Jurkat, Clone E6-1 (cell line): ENCODE data around the gene SEMA3D. TPM values are rescaled to one million over a fixed set of nuclear protein-coding genes. Genes with fewer than 3 reads are reported as not detected.

ENCODE experiments used
- DNase-seq: peaks from one replicate; pipeline ENCODE4 v3.0.0-alpha.2; 2011; ENCODE audit warnings: low read depth, low spot score
- H3K4me3 ChIP-seq: 2 replicates; pipeline ENCODE4 v1.5.1; 2011; ENCODE audit warnings: mild to moderate bottlenecking, low read length, control low read depth, moderate library complexity
- polyA plus RNA-seq: library from polyadenylated mRNA; unstranded; fragments of >200 nt; gene quantifications from one replicate; pipeline ENCODE4 v1.2.1, GENCODE V29; 2012; ENCODE audit warnings: missing spikeins; ENCODE audit not compliant: insufficient read length, insufficient read depth

SEMA3D gene
- not detected for polyA plus RNA-seq

DNA sequence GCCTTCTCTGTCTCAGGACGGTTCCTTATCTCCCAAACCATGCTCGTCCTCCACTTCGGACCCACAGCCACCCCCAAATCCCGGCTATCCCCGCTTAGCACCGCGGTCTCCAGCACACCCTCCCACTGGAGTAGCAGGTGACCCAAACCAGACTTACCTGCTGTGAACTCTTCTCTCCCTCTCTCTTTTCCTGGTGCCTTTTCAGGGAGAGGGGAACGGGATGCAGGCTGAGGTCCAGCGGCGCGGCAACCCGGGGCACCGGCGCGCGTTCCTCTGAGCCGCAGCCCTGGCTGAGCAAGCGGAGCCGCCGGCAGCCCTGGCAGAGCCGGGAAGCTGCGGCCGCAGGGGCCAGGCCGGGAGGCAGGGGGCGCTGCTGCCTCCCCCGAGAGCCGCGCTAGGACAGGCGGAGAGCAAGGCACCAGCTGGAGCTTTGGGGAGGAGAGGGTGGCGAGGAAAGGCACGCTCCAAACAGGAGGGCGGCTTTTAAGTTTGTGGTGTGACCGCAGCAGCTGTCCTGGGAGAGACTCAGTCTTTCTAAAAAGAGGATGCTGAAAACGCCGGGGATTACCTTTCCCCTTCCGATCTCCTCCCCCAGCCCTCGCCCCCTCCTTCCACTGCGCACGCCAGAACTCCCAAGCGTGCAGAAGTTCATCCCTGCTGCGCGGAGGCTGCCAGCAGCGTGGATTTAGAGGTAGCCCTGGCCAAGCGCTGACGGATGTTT lies at the start of gene SEMA3D:
SEMA3D (minus strand) TSS at position 536 of the 721 bp plus-strand sequence. CDS start 65,165 bp downstream, outside the sequence.
- H3K4me3 ChIP-seq: no peak within 1 kb of the TSS

GRCh38 chr7:85234730-85235129 lies 47.9 kb upstream of the SEMA3D start:
- H3K4me3 ChIP-seq: no peak overlapping the region
- no peak for DNase-seq

More for the DNA sequence above, at the start of gene SEMA3D:
- DNase-seq: peak; percentile 32

DNA sequence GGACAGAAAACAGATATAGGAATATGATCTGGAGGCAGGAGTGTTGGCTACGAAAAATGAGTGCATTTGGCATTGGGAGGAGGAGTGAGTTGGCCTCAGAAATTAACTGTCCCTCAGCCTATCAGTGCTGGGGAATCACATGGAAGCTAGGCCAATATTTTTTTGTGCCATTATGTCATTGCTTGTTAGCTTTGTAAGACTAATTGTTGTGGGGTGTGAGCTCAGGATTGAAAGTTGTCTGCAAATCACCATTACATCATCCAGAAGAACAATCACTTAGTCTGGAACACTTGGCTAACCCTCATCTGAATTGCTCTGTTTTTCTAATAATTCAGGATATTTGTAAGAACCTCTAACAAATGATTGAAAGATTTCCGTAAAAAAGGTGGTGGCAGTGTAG lies 45.2 kb upstream of the SEMA3D start:
- DNase-seq: no peak
- H3K4me3 ChIP-seq: no peak overlapping the region

DNA sequence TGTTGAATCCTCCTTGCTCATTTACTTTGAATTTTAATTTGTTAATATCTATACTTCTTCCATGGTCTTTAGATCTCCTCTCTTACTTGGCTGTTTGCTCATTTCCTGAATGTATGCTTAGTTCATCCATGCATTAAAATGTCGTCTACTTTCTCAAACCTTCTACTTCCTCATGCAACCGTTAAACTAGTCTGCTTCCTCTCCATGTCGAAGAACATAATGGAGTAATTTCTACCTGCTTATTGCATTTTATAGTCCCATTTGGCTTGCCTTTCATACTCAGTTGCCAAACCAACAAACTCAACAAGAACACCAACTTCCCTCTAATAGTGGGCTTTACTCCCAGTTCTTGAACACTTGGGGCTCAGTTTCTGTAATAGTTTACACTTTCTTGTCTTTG lies 43.8 kb upstream of the SEMA3D start:
- H3K4me3 ChIP-seq: no peak overlapping the region
- DNase-seq: no peak

- H3K4me3 ChIP-seq: no peak overlapping the region
- DNase-seq: no peak
These were observed 42.7 kb upstream of the SEMA3D start for GRCh38 chr7:85229544-85229943.

DNA sequence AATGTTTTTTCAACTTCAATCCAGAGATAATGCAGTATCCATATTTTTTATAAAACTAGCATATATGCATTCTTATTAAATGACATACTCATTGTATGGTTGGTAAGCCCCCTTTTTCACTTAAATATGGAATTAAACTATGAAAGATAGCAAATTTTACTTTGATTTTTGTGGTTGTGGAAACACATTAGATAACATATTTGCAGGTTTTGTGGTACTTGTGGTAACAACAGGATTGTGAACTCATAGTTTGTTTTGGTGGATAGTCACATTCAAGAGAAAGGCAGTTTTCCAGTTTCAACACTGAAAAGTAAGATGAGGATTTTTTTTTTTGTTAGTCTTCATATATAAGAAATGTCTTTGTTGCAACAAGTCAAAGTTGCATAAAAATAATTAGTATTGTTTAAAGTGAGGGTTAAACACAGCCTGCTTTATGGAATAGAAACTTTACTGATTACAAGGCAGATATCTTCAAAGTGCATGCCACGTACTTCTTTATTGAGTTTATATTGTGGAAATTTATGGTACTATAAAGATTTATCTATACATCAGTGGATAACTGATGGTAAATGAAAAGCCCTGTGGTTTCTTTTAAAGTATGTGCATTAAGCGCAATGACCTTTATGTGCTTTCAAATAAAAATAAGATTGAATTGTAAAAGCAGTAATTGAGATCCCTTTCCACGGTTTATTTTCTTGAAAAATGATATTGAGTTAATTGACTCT lies 39.7 kb upstream of the SEMA3D start:
- DNase-seq: no peak
- H3K4me3 ChIP-seq: no peak overlapping the region

GRCh38 chr7:85224171-85224570 lies 37.3 kb upstream of the SEMA3D start:
- DNase-seq: no peak
- H3K4me3 ChIP-seq: no peak overlapping the region

- no peak overlapping the region for H3K4me3 ChIP-seq
- no peak for DNase-seq
These were observed 35.7 kb upstream of the SEMA3D start for GRCh38 chr7:85222522-85222921.

GRCh38 chr7:85221796-85222195 lies 34.9 kb upstream of the SEMA3D start:
- DNase-seq: no peak
- H3K4me3 ChIP-seq: no peak overlapping the region

- DNase-seq: no peak
- no peak overlapping the region for H3K4me3 ChIP-seq
These were observed 33.8 kb upstream of the SEMA3D start for GRCh38 chr7:85220651-85221050.

- no peak overlapping the region for H3K4me3 ChIP-seq
- no peak for DNase-seq
These were observed 33.2 kb upstream of the SEMA3D start for GRCh38 chr7:85220023-85220422.

DNA sequence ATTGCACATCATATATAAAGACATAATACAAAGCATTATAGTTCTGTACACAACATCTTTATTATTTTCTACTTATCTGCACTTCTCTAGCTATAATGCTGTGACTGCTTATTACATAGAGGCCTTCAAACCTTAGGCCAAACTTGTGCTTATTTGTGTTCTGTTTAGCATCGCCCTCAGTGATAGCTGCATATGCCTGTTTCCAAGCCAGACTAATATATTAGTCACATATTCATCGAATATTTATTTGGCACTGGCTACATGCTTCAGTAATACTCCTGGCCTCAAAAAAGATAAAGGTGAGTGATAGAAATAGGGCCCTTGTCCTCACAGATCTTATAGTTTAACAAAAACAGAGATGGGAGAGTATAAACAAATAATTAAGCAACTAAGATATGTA lies 30.2 kb upstream of the SEMA3D start:
- no peak for DNase-seq
- no peak overlapping the region for H3K4me3 ChIP-seq

DNA sequence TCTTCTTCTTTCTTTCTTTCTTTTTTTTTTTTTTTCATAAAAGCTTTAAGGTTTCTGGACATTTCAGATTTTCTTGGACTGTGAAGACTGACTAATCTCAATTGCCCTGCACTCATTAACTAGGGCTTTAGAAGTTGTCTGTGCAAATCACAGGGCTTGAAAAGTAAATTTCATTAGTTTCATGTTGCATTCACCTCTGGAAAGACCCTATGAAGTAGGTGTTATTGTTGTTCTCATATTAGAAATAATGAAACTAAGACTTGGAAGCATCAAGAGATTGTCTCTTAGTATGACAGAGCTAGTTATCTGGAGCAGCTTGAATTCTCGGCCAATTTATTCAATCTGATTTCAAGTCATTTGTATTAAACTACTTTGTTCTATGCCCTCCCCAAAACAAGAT lies 28.2 kb upstream of the SEMA3D start:
- no peak for DNase-seq
- no peak overlapping the region for H3K4me3 ChIP-seq

GRCh38 chr7:85213500-85213899 lies 26.6 kb upstream of the SEMA3D start:
- H3K4me3 ChIP-seq: no peak overlapping the region
- DNase-seq: no peak

DNA sequence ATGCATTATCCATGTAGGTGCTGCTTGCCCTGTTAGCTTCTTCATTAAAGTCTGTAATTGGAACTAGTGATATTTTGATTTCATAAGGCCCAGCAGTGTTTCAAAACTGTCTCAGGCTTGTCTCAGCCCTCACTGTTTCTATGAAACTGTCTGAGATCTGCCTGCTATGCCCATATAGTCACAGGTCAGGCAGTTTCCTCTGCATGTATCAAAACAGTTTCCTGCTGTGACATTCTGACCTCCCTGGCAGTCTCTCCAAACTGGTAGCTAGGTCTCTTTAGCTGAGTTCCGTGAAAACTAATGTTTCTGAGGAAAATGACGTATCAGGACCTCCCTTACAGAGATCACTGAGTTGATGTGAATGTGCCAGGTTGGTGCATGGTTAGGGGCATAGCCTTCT lies 18.9 kb upstream of the SEMA3D start:
- DNase-seq: no peak
- no peak overlapping the region for H3K4me3 ChIP-seq

GRCh38 chr7:85204496-85204895 lies 17.6 kb upstream of the SEMA3D start:
- H3K4me3 ChIP-seq: no peak overlapping the region
- no peak for DNase-seq

DNA sequence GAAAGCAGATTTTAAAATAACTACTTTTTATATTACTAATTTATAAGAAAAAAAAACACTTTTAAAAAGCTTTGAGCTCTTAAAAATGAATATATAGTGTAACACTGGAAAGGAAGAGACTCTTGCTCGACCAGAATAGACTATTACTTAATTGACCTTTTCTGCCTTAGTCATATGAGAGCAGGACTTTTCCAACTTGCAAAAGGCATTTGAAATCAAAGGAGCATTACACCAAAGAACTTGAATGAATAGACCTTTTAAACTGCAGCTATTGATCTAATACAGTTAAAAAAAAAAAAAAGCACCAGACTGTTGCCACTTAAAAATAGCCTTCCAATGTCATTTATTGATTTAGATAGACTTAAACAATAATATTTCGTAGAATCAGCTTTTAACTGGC lies 17.2 kb upstream of the SEMA3D start:
- DNase-seq: no peak
- H3K4me3 ChIP-seq: no peak overlapping the region

- no peak for DNase-seq
- no peak overlapping the region for H3K4me3 ChIP-seq
These were observed 14.4 kb upstream of the SEMA3D start for GRCh38 chr7:85201209-85201608.

DNA sequence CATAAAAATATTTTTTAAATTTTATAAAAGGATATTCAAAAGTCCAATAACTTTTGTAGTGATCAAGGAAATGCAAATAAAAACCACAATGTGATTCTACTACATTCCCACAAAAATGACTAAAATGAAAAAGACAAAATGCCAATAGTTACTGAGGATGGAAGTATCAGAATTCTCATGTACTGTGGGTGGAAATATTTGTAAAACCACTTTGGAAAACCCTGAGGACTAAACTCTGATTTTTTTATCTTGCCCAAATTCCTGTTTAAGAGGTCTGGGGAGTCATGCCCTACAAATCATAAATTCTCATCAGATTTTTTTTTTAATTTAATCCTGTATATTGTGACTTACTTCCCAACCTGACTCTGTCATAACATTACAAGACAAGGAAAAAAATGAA lies 9.8 kb upstream of the SEMA3D start:
- DNase-seq: no peak

GRCh38 chr7:85191383-85191782 lies 4.5 kb upstream of the SEMA3D start:
- DNase-seq: no peak
- H3K4me3 ChIP-seq: no peak overlapping the region

More for the DNA sequence above, 9.8 kb upstream of the SEMA3D start:
- no peak overlapping the region for H3K4me3 ChIP-seq

DNA sequence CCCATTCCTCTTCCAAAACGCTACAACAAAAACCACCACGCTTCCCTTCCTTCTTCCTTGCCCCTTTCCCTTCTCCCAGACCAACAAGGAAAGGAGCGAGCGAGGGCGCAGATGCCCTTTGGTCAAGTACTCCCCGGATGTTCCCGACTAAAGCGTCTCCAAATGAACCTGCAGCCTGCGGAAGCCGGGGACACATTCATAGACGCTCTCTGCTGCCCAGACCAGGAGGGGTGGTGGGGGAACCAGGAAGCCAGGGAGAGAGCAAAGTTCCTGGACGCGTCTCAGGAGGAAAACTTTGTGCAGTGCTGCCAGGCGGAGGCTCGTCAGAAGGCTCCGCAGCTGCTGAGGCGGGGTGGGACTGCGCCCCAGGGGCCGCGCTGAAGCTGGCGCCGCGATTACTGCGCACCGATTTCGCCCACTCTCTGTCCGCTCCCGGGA lies 754 bp downstream of the SEMA3D start:
- no peak for DNase-seq
- no peak overlapping the region for H3K4me3 ChIP-seq
